OCI-LY3 (cell line): ENCODE measurements around the gene CAMK1D.
"Not testable (repeated sequence)": the region's sequence is repeated elsewhere in the genome, so short reads cannot be mapped to it uniquely, and the experiment has no call there.

Experiments
- H2AFZ ChIP-seq: fragments of 200-600, 300-600 bp; shearing (Covaris generic); 2 replicates; pipeline ENCODE4 v1.6.0; 2014; ENCODE audit warnings: antibody characterized with exemption, low read depth, low read length
- H3K27ac ChIP-seq: fragments of 200-600, 300-600 bp; sonication (generic); 2 replicates; pipeline ENCODE4 v1.5.1; 2014; ENCODE audit warnings: mild to moderate bottlenecking, low read length, moderate library complexity, mixed read lengths
- H3K27me3 ChIP-seq: fragments of 200-600, 300-600 bp; sonication (generic); 2 replicates; pipeline ENCODE4 v1.6.1; 2014; ENCODE audit warnings: low read depth, low read length, mixed read lengths
- H3K36me3 ChIP-seq: fragments of 200-600, 300-600 bp; sonication (generic); replicated peaks from 2 replicates; pipeline ENCODE3; 2014; ENCODE audit warnings: low read depth, low read length, mixed read lengths
- H3K4me1 ChIP-seq: fragments of 300-600, 200-600 bp; sonication (generic); 2 replicates; pipeline ENCODE4 v1.6.1; 2014; ENCODE audit warnings: low read length, mixed read lengths
- H3K4me2 ChIP-seq: fragments of 200-600, 300-600 bp; sonication (generic); 2 replicates; pipeline ENCODE4 v1.6.1; 2014; ENCODE audit warnings: low read length, mixed read lengths
- H3K4me3 ChIP-seq: fragments of 300-600, 200-600 bp; sonication (generic); 2 replicates; pipeline ENCODE4 v1.5.1; 2014; ENCODE audit warnings: antibody characterized with exemption, mild to moderate bottlenecking, low read length, moderate library complexity
- H3K79me2 ChIP-seq: fragments of 300-600, 200-600 bp; shearing (Covaris generic); 2 replicates; pipeline ENCODE4 v1.6.1; 2014; ENCODE audit warnings: mild to moderate bottlenecking, low read length, mixed read lengths
- H3K9ac ChIP-seq: fragments of 300-600, 200-600 bp; shearing (Covaris generic); 2 replicates; pipeline ENCODE4 v1.6.0; 2014; ENCODE audit warnings: mild to moderate bottlenecking, low read length, moderate library complexity
- H3K9me3 ChIP-seq: fragments of 200-600, 300-600 bp; shearing (Covaris generic); 2 replicates; pipeline ENCODE4 v1.6.1; 2014; ENCODE audit warnings: low read length, mixed read lengths; ENCODE audit not compliant: insufficient read depth
- H4K20me1 ChIP-seq: fragments of 200-600, 300-600 bp; sonication (generic); 2 replicates; pipeline ENCODE4 v1.6.1; 2016; ENCODE audit warnings: low read length, mixed read lengths; ENCODE audit not compliant: insufficient read depth
- CTCF ChIP-seq: fragments of 200-600, 300-600 bp; sonication (generic); IDR thresholded peaks from 2 replicates; pipeline ENCODE4 v1.5.1; 2014; ENCODE audit warnings: antibody characterized with exemption, low read length, low read depth
- EZH2phosphoT487 ChIP-seq: fragments of 200-600 bp; shearing (Covaris generic); IDR thresholded peaks from 2 replicates; pipeline ENCODE4 v1.6.1; 2018; ENCODE audit warnings: antibody characterized with exemption, mixed run types, low read depth

CAMK1D gene

GRCh38 chr10:12355384-12355783, 6.0 kb downstream of the CAMK1D start:
- H3K9ac ChIP-seq, result no peak overlapping the region
- peaks cover 19% of the 10 kb centered on the region for H3K4me1 ChIP-seq
- TF ChIP-seq EZH2phosphoT487 (no peak), CTCF (no peak)
- H3K27ac ChIP-seq, result no peak overlapping the region
- H2AFZ ChIP-seq, result no peak overlapping the region
- H3K27me3 ChIP-seq, result no peaks in the 10 kb centered on the region
- H3K4me3 ChIP-seq, result no peak overlapping the region
- H3K9me3 ChIP-seq, result no peaks in the 10 kb centered on the region
- peaks cover 16% of the 10 kb centered on the region for H3K36me3 ChIP-seq
- peaks cover 97% of the 10 kb centered on the region for H3K79me2 ChIP-seq
- peaks cover 78% of the 10 kb centered on the region for H4K20me1 ChIP-seq
- no peak overlapping the region for H3K4me2 ChIP-seq

- H3K9ac ChIP-seq, result no peak overlapping the region
- H3K27me3 ChIP-seq, result no peaks in the 10 kb centered on the region
- H3K27ac ChIP-seq, result no peak overlapping the region
- peaks cover 5% of the 10 kb centered on the region; the same call in 1 of the 2 replicates for H3K4me1 ChIP-seq
- H3K79me2 ChIP-seq, result peaks cover 93% of the 10 kb centered on the region
- H2AFZ ChIP-seq, result no peak overlapping the region
- TF ChIP-seq EZH2phosphoT487, result no peak
- TF ChIP-seq CTCF, result no peak
- no peak overlapping the region for H3K4me3 ChIP-seq
- H3K9me3 ChIP-seq, result no peaks in the 10 kb centered on the region
- H3K4me2 ChIP-seq, result no peak overlapping the region
- H4K20me1 ChIP-seq, result peaks cover 79% of the 10 kb centered on the region
- H3K36me3 ChIP-seq, result no peaks in the 10 kb centered on the region
These were observed 8.3 kb downstream of the CAMK1D start for GRCh38 chr10:12357525-12358151.

GRCh38 chr10:12358863-12359564, 9.7 kb downstream of the CAMK1D start:
- no peak overlapping the region for H3K4me2 ChIP-seq
- no peak overlapping the region for H3K9ac ChIP-seq
- no peaks in the 10 kb centered on the region for H3K9me3 ChIP-seq
- peaks cover 70% of the 10 kb centered on the region for H4K20me1 ChIP-seq
- no peaks in the 10 kb centered on the region for H3K4me1 ChIP-seq
- H2AFZ ChIP-seq, result no peak overlapping the region
- peaks cover 94% of the 10 kb centered on the region for H3K79me2 ChIP-seq
- H3K27ac ChIP-seq, result no peak overlapping the region
- no peaks in the 10 kb centered on the region for H3K27me3 ChIP-seq
- no peak overlapping the region for H3K4me3 ChIP-seq
- TF ChIP-seq CTCF (no peak), EZH2phosphoT487 (no peak)
- no peaks in the 10 kb centered on the region for H3K36me3 ChIP-seq

GRCh38 chr10:12360461-12360860, 11.1 kb downstream of the CAMK1D start:
- Histone ChIP-seq H3K79me2 (peaks cover 94% of the 10 kb centered on the region), H2AFZ (no peak overlapping the region), H3K4me1 (no peaks in the 10 kb centered on the region), H3K9me3 (no peaks in the 10 kb centered on the region), H3K27ac (no peak overlapping the region), H3K4me2 (no peak overlapping the region), H4K20me1 (peaks cover 70% of the 10 kb centered on the region), H3K9ac (no peak overlapping the region), H3K27me3 (no peaks in the 10 kb centered on the region), H3K4me3 (no peak overlapping the region), H3K36me3 (peaks cover 3% of the 10 kb centered on the region)
- no peak for TF ChIP-seq CTCF

GRCh38 chr10:12361115-12361514, 11.8 kb downstream of the CAMK1D start:
- Histone ChIP-seq H3K79me2 (peaks cover 94% of the 10 kb centered on the region), H4K20me1 (peaks cover 70% of the 10 kb centered on the region)
- H3K9me3 ChIP-seq, H3K4me2 ChIP-seq, H3K36me3 ChIP-seq, H3K27ac ChIP-seq, H3K4me3 ChIP-seq, H3K27me3 ChIP-seq, H3K9ac ChIP-seq, H2AFZ ChIP-seq, H3K4me1 ChIP-seq: not testable (repeated sequence)
